ENCODE measurements around the gene AP3D1. TPM values are rescaled to one million over a fixed set of nuclear protein-coding genes. Genes with fewer than 3 reads are reported as not detected.

The AP3D1 gene
- total RNA-seq, 1 donor from 2014 or later = 115 TPM

GRCh38 chr19:2103045-2103707 lies 48.2 kb downstream of the AP3D1 start:
- no peak overlapping the region for H3K4me3 Mint-ChIP-seq
- no peaks in the 10 kb centered on the region for H3K27me3 Mint-ChIP-seq (ENCODE audit: low read depth)
- H3K27ac Mint-ChIP-seq = no peak overlapping the region
- no peak for DNase-seq (ENCODE audit: low spot score in 2 of 2, unreplicated experiment in 2 of 2)
- peaks cover 45% of the 10 kb centered on the region for H3K36me3 Mint-ChIP-seq
- no peaks in the 10 kb centered on the region for H3K4me1 Mint-ChIP-seq
- no peaks in the 10 kb centered on the region for H3K9me3 Mint-ChIP-seq
- TF ChIP-seq CTCF (IDR thresholded peaks at IDR 0.05; ENCODE audit: unreplicated experiment) = no peak

GRCh38 chr19:2101417-2102335 lies 49.7 kb downstream of the AP3D1 start:
- peaks cover 34% of the 10 kb centered on the region for H3K36me3 Mint-ChIP-seq
- H3K4me1 Mint-ChIP-seq = peaks cover 2% of the 10 kb centered on the region
- H3K27ac Mint-ChIP-seq = no peak overlapping the region
- no peak for TF ChIP-seq CTCF (IDR thresholded peaks at IDR 0.05; ENCODE audit: unreplicated experiment)
- no peaks in the 10 kb centered on the region for H3K9me3 Mint-ChIP-seq
- H3K4me3 Mint-ChIP-seq = no peak overlapping the region
- no peak for DNase-seq (ENCODE audit: low spot score in 2 of 2, unreplicated experiment in 2 of 2)
- H3K27me3 Mint-ChIP-seq (ENCODE audit: low read depth) = no peaks in the 10 kb centered on the region

- Mint-ChIP-seq H3K4me1 (peaks cover 5% of the 10 kb centered on the region), H3K27me3 (ENCODE audit: low read depth) (no peaks in the 10 kb centered on the region), H3K4me3 (no peak overlapping the region), H3K27ac (no peak overlapping the region), H3K9me3 (no peaks in the 10 kb centered on the region), H3K36me3 (peaks cover 24% of the 10 kb centered on the region)
- no peak for TF ChIP-seq CTCF (IDR thresholded peaks at IDR 0.05; ENCODE audit: unreplicated experiment)
- DNase-seq (ENCODE audit: low spot score in 2 of 2, unreplicated experiment in 2 of 2) = no peak
Measured at GRCh38 chr19:2100719-2101061, 50.7 kb downstream of the AP3D1 start.

- H3K27me3 Mint-ChIP-seq (ENCODE audit: low read depth) = no peaks in the 10 kb centered on the region
- peaks cover 8% of the 10 kb centered on the region for H3K4me1 Mint-ChIP-seq
- H3K27ac Mint-ChIP-seq = no peak overlapping the region
- no peak overlapping the region for H3K4me3 Mint-ChIP-seq
- no peaks in the 10 kb centered on the region for H3K9me3 Mint-ChIP-seq
- DNase-seq (ENCODE audit: low spot score in 2 of 2, unreplicated experiment in 2 of 2) = no peak
- H3K36me3 Mint-ChIP-seq = peaks cover 18% of the 10 kb centered on the region
- TF ChIP-seq CTCF (IDR thresholded peaks at IDR 0.05; ENCODE audit: unreplicated experiment) = no peak
Measured at GRCh38 chr19:2099937-2100718, 51.2 kb downstream of the AP3D1 start.

GRCh38 chr19:2099054-2099501 lies 52.3 kb downstream of the AP3D1 start:
- no peak for TF ChIP-seq CTCF (IDR thresholded peaks at IDR 0.05; ENCODE audit: unreplicated experiment)
- Mint-ChIP-seq H3K4me3 (no peak overlapping the region), H3K4me1 (peaks cover 17% of the 10 kb centered on the region), H3K9me3 (no peaks in the 10 kb centered on the region), H3K36me3 (peaks cover 11% of the 10 kb centered on the region), H3K27ac (no peak overlapping the region), H3K27me3 (ENCODE audit: low read depth) (no peaks in the 10 kb centered on the region)
- DNase-seq (ENCODE audit: low spot score in 2 of 2, unreplicated experiment in 2 of 2) = no peak

Measured in mesothelial cell of epicardium (in vitro differentiated cells).